ENCODE measurements around the gene LRRC34. TPM values are rescaled to one million over a fixed set of nuclear protein-coding genes. Genes with fewer than 3 reads are reported as not detected.

LRRC34 gene
- total RNA-seq, 4 donors from 2014 or later, result 1.2 to 1.3 TPM; not detected in 2

- intact Hi-C loops (cut with DNase I; ENCODE audit: low total_unique reads) (no loop called here), in situ Hi-C loops (cut with MboI; ENCODE audit: low sequenced_read_pairs in 4 of 4) (no loop called here)
- no peaks in the 10 kb centered on the region for H3K9me3 ChIP-seq
- no peaks in the 10 kb centered on the region for H3K4me1 ChIP-seq
- H3K27ac ChIP-seq, result no peak overlapping the region
- no peak overlapping the region for H3K4me3 ChIP-seq
- ATAC-seq (no peak), DNase-seq (no peak)
- TF ChIP-seq CTCF (IDR thresholded peaks at IDR 0.05 in 4 of 5, conservative IDR thresholded peaks at IDR 0.05 in 1 of 5) (no peak), POLR2A (IDR thresholded peaks at IDR 0.05) (no peak)
- no peaks in the 10 kb centered on the region for H3K27me3 ChIP-seq
- no peaks in the 10 kb centered on the region for H3K36me3 ChIP-seq
These were observed 8.0 kb downstream of the LRRC34 start for GRCh38 chr3:169804681-169805080.

GRCh38 chr3:169792359-169792758 lies 20.3 kb downstream of the LRRC34 start:
- Histone ChIP-seq H3K9me3 (no peaks in the 10 kb centered on the region), H3K4me1 (no peaks in the 10 kb centered on the region), H3K27ac (no peak overlapping the region), H3K27me3 (no peaks in the 10 kb centered on the region), H3K36me3 (peaks cover 0 to 36% of the 10 kb centered on the region in 2 donors), H3K4me3 (no peak overlapping the region)
- DNase-seq (no peak), ATAC-seq (no peak)
- in situ Hi-C loops (cut with MboI; ENCODE audit: low sequenced_read_pairs in 4 of 4), result no loop called here
- intact Hi-C loops (cut with DNase I; ENCODE audit: low total_unique reads), result no loop called here
- TF ChIP-seq CTCF (IDR thresholded peaks at IDR 0.05 in 4 of 5, conservative IDR thresholded peaks at IDR 0.05 in 1 of 5) (no peak), POLR2A (IDR thresholded peaks at IDR 0.05) (no peak)

- Histone ChIP-seq H3K36me3 (peaks cover 0 to 51% of the 10 kb centered on the region in 2 donors), H3K4me1 (no peaks in the 10 kb centered on the region), H3K27ac (no peak overlapping the region), H3K27me3 (no peaks in the 10 kb centered on the region), H3K4me3 (no peak overlapping the region), H3K9me3 (no peaks in the 10 kb centered on the region)
- TF ChIP-seq POLR2A (IDR thresholded peaks at IDR 0.05), result no peak
- no peak for TF ChIP-seq CTCF (IDR thresholded peaks at IDR 0.05 in 4 of 5, conservative IDR thresholded peaks at IDR 0.05 in 1 of 5)
- no peak for DNase-seq
- ATAC-seq, result no peak
- in situ Hi-C loops (cut with MboI; ENCODE audit: low sequenced_read_pairs in 4 of 4) (no loop called here), intact Hi-C loops (cut with DNase I; ENCODE audit: low total_unique reads) (no loop called here)
These were observed 21.8 kb downstream of the LRRC34 start for GRCh38 chr3:169790687-169791429.

GRCh38 chr3:169790219-169790618 lies 22.5 kb downstream of the LRRC34 start:
- ATAC-seq, result no peak
- H3K27ac ChIP-seq, result no peak overlapping the region
- TF ChIP-seq CTCF (IDR thresholded peaks at IDR 0.05 in 4 of 5, conservative IDR thresholded peaks at IDR 0.05 in 1 of 5), result no peak
- no peak for TF ChIP-seq POLR2A (IDR thresholded peaks at IDR 0.05)
- DNase-seq, result no peak
- peaks cover 0 to 55% of the 10 kb centered on the region in 2 donors for H3K36me3 ChIP-seq
- no peaks in the 10 kb centered on the region for H3K4me1 ChIP-seq
- in situ Hi-C loops (cut with MboI; ENCODE audit: low sequenced_read_pairs in 4 of 4) (no loop called here), intact Hi-C loops (cut with DNase I; ENCODE audit: low total_unique reads) (no loop called here)
- H3K9me3 ChIP-seq, result no peaks in the 10 kb centered on the region
- H3K27me3 ChIP-seq, result no peaks in the 10 kb centered on the region
- H3K4me3 ChIP-seq, result no peak overlapping the region

GRCh38 chr3:169787791-169788190 lies 24.9 kb downstream of the LRRC34 start:
- ATAC-seq (no peak), DNase-seq (no peak)
- in situ Hi-C loops (cut with MboI; ENCODE audit: low sequenced_read_pairs in 4 of 4) (no loop called here), intact Hi-C loops (cut with DNase I; ENCODE audit: low total_unique reads) (no loop called here)
- H3K4me3 ChIP-seq, result no peak overlapping the region
- H3K27ac ChIP-seq, result no peak overlapping the region
- no peaks in the 10 kb centered on the region for H3K4me1 ChIP-seq
- peaks cover 0 to 78% of the 10 kb centered on the region in 2 donors for H3K36me3 ChIP-seq
- H3K27me3 ChIP-seq, result no peaks in the 10 kb centered on the region
- TF ChIP-seq POLR2A (IDR thresholded peaks at IDR 0.05), result no peak
- TF ChIP-seq CTCF (IDR thresholded peaks at IDR 0.05 in 4 of 5, conservative IDR thresholded peaks at IDR 0.05 in 1 of 5), result no peak
- H3K9me3 ChIP-seq, result no peaks in the 10 kb centered on the region

All from gastrocnemius medialis (tissue), 4 donors.